Articular chondrocyte of knee joint (primary cell): Measurements from ENCODE around the gene TFAP2E. TPM values are rescaled to one million over a fixed set of nuclear protein-coding genes. Genes with fewer than 3 reads are reported as not detected.

ENCODE experiments used
- total RNA-seq: library from RNA; depleted of rRNA; stranded (reverse); fragments of >200 nt; gene quantifications from 2 replicates; pipeline ENCODE4 v1.2.3, GENCODE V29; 2012

Gene TFAP2E
- 0.54 and 0.65 TPM in 2 replicates for total RNA-seq

GRCh38 chr1:35573198-35574124 lies at the start of gene TFAP2E:
TSS of gene TFAP2E (plus strand) at chr1:35573314. CDS start at chr1:35573578, 264 bp downstream.

GRCh38 chr1:35557118-35557610 lies 15.9 kb upstream of the TFAP2E start, which contains the start of gene KIAA0319L:
TSS of gene KIAA0319L (minus strand) at chr1:35557403. CDS start at chr1:35554491, 2,912 bp downstream.

GRCh38 chr1:35557611-35558373 lies 15.3 kb upstream of the TFAP2E start, which contains the start of gene NCDN:
TSS of gene NCDN (plus strand) at chr1:35557799. CDS start at chr1:35558191, 392 bp downstream.

GRCh38 chr1:35641233-35641866 lies 68.2 kb downstream of the TFAP2E start, which contains the start of gene PSMB2:
TSS of gene PSMB2 (minus strand) at chr1:35641526. CDS start at chr1:35641432, 94 bp downstream.

Other genes with a start within 250 kb of the TFAP2E start
- 49.8 and 61.2 TPM in 2 replicates for gene KIAA0319L, start 15.9 kb upstream of the TFAP2E start, total RNA-seq
- gene NCDN, start 15.5 kb upstream of the TFAP2E start, total RNA-seq: 20.6 and 24.5 TPM in 2 replicates
- gene PSMB2, start 68.2 kb downstream of the TFAP2E start, total RNA-seq: 21.7 and 22.3 TPM in 2 replicates
- gene C1orf216, start 145.6 kb downstream of the TFAP2E start, total RNA-seq: 17.0 and 19.0 TPM in 2 replicates
- 5.1 and 8.5 TPM in 2 replicates for gene CLSPN, start 196.7 kb downstream of the TFAP2E start, total RNA-seq
- gene AGO4, start 234.7 kb downstream of the TFAP2E start, total RNA-seq: 16.1 and 23.9 TPM in 2 replicates